Esophagus muscularis mucosa (tissue), 4 donors: ENCODE data around the gene LRTM2.

Experiments used
- CTCF ChIP-seq, 3 experiments: fragments of 200-600 bp in 2 of 3; fragments of 450-650 bp in 1 of 3; sonication (generic) in 2 of 3; IDR thresholded peaks; one replicate each; pipeline ENCODE4 v1.5.1; 2017 to 2019; ENCODE audit warnings: antibody characterized with exemption in 3 of 3, mild to moderate bottlenecking in 2 of 3, moderate library complexity in 1 of 3
- EP300 ChIP-seq: sonication (generic); formaldehyde crosslinking; IDR thresholded peaks from one replicate; pipeline ENCODE4 v1.6.1; 2017; ENCODE audit warnings: antibody characterized with exemption
- POLR2A ChIP-seq: fragments of 450-650 bp; IDR thresholded peaks from one replicate; pipeline ENCODE4 v1.6.1; 2017; ENCODE audit warnings: antibody characterized with exemption, moderate library complexity, mild to moderate bottlenecking, low read depth
- POLR2AphosphoS5 ChIP-seq, 2 donors: sonication (generic); formaldehyde crosslinking; IDR thresholded peaks; one replicate each; pipeline ENCODE4 v1.6.1; 2017; ENCODE audit warnings: antibody characterized with exemption in 2 of 2

DNA sequence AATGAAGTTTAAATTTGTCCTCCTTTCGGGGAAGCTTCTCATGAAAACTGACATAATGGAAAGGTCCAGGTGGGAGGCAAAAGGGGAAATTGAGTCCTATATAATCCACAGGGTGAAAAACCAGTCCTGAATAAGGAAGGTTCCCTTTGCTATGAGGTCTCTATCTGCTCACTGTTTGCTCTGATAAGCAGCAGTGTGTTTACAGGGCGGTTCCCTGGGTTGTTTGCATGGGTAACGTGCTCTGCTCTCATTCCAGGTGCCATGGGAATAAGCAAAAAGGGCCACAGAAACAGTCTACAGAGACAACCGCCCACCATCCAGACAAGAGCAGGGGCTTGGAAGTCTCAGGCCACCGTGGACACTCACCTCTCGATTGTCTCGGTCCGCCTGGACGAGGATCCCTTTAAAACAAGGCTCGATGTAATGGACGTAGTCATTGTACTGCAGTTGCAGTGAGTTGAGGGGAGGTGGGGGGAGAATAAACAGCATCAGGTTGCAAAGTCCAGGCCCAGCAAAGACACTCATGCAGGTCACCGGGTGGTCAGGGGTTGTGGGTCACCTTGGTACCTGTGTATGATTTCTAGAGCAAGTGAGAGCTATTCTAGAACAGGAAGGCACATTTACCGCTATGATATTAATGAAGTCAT is 65.4 kb downstream of the LRTM2 start:
- TF ChIP-seq CTCF (IDR thresholded peaks at IDR 0.05) (no peak), POLR2AphosphoS5 (IDR thresholded peaks at IDR 0.05) (no peak), POLR2A (no peak), EP300 (no peak)
